GM12801 (cell line): Measurements from ENCODE around the gene ZNF521.

ENCODE experiments used
- TF ChIP-seq, protein P1 (sequence below): IDR thresholded peaks from one replicate; pipeline ENCODE4 v1.5.1; 2011; ENCODE audit warnings: control low read depth; ENCODE audit not compliant: insufficient read length; ENCODE audit errors: extremely low read depth

ZNF521 gene

GRCh38 chr18:25164211-25164847, 187.6 kb downstream of the ZNF521 start:
- TF ChIP-seq, protein P1, sequence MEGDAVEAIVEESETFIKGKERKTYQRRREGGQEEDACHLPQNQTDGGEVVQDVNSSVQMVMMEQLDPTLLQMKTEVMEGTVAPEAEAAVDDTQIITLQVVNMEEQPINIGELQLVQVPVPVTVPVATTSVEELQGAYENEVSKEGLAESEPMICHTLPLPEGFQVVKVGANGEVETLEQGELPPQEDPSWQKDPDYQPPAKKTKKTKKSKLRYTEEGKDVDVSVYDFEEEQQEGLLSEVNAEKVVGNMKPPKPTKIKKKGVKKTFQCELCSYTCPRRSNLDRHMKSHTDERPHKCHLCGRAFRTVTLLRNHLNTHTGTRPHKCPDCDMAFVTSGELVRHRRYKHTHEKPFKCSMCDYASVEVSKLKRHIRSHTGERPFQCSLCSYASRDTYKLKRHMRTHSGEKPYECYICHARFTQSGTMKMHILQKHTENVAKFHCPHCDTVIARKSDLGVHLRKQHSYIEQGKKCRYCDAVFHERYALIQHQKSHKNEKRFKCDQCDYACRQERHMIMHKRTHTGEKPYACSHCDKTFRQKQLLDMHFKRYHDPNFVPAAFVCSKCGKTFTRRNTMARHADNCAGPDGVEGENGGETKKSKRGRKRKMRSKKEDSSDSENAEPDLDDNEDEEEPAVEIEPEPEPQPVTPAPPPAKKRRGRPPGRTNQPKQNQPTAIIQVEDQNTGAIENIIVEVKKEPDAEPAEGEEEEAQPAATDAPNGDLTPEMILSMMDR, result no peak

DNA sequence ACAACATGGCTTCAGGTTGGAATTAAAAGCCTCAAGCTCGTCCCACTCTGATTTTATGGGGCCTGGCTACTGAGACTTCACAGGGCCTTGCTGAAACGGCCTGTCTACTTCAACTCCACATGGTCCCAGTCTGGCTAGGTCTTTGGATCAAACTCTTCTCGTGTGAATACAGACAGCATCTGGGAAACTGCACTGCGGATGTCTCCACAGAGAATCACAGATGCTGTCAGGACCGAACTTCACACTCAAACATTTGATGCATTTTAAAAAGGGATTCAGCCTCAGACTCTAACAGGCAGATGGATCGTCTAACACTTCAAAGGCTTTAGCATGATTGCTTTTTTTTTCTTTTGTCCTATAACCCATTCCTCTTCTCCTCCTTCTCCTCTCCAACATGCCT, 198.5 kb downstream of the ZNF521 start:
- TF ChIP-seq, protein P1, result no peak

DNA sequence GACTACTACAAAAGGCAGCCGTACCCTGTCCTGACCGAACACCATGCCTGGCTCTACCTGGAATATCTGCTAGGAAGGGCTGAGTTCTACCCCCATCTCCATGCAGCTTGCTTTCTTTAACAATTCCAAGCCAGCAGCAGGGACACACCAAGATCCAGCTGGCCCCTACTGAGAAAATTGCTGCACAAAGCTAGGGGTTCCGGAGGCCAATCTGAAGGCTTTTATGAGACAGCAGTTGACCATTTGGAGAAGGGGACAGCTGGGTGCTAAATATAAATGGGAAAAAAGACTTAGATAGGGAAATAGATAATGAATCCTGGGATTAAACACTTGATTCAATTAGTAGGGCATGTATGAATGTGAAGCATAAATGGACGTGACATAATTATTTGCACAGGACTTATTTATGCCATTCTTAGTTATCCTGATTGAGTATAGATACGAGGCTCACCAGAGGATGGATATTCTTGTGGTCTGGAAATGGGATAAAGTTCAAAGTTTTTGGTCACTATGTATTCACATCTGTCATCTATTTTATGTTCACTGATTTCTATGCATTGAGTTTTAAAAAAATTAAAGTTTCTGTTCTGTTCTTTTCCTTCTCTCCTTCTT, 204.0 kb downstream of the ZNF521 start:
- TF ChIP-seq, protein P1, result no peak

GRCh38 chr18:25146512-25146910, 205.5 kb downstream of the ZNF521 start:
- TF ChIP-seq, protein P1, result no peak

- TF ChIP-seq, protein P1, result no peak
Measured at GRCh38 chr18:25145731-25146511, 206.0 kb downstream of the ZNF521 start.

DNA sequence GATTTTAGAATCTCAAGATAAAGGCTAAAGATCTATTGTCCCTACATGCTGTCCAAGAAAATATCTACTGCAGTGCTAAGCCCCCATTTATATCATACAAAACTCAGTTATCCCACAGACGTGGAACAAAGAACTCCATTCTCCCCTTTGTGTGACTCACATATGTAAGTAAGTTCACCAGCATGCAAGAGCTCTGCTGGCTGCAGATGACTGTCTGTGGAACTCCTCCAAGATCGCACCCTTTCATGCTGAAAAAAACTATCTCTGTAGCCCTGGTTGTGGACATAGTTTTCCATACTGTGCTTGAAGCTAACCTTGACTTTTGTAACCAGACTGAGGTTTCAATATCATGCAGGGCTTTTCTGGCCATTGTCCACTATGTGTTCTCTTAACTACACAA, 207.1 kb downstream of the ZNF521 start:
- TF ChIP-seq, protein P1, result no peak

GRCh38 chr18:25141886-25142285, 210.1 kb downstream of the ZNF521 start:
- TF ChIP-seq, protein P1, result no peak
